Prostate gland (tissue), 2 donors: ENCODE results near the gene KLHL6.

Experiments
- CTCF ChIP-seq, 4 experiments: fragments of 200-600 bp in 2 of 4; fragments of 450-650 bp in 2 of 4; sonication (generic) in 2 of 4; IDR thresholded peaks; 1 replicate in 3 of 4; 2 replicates in 1 of 4; pipeline ENCODE4 v1.5.1; 2016 to 2019; ENCODE audit warnings: antibody characterized with exemption in 4 of 4, mild to moderate bottlenecking in 2 of 4, moderate library complexity in 2 of 4
- POLR2A ChIP-seq: fragments of 450-650 bp; IDR thresholded peaks from one replicate; pipeline ENCODE4 v1.6.1; 2016; ENCODE audit warnings: antibody characterized with exemption, mild to moderate bottlenecking
- POLR2AphosphoS5 ChIP-seq: sonication (generic); formaldehyde crosslinking; IDR thresholded peaks from one replicate; pipeline ENCODE4 v1.6.1; 2017; ENCODE audit warnings: antibody characterized with exemption

- TF ChIP-seq CTCF (IDR thresholded peaks at IDR 0.05) (no peak), POLR2AphosphoS5 (no peak), POLR2A (no peak)
Measured at GRCh38 chr3:183489455-183490210, 65.9 kb downstream of the KLHL6 start.
